HCT116 (cell line): Measurements from ENCODE around the gene RTN4RL2. TPM values are rescaled to one million over a fixed set of nuclear protein-coding genes. Genes with fewer than 3 reads are reported as not detected.

Source experiments
- ATAC-seq: fragments of 200-7000 bp; cut with Tn5 transposase; 2 replicates; pipeline ENCODE4 v1.9.1; 2020; ENCODE audit warnings: mild to moderate bottlenecking, moderate library complexity
- BruUV-seq: library from RNA; stranded (reverse); fragments of 400-500 nt; replicated peaks from 2 replicates; lab custom pipeline; 2021; lab: Mats Ljungman, UMichigan
- CTCF ChIA-PET: fragments of 300-600 bp; sonication (Branson Sonifier 250); formaldehyde crosslinking; loops from one replicate; lab custom pipeline; 2021; ENCODE audit warnings: antibody characterized with exemption; lab: Charles Lee
- POLR2A ChIA-PET: fragments of 300-600, 350-600 bp; sonication (Branson Sonifier 250); formaldehyde crosslinking; loops from one replicate; lab custom pipeline; 2021; ENCODE audit warnings: antibody characterized with exemption; lab: Charles Lee
- RAD21 ChIA-PET, 2 experiments: fragments of 300-600 bp; sonication (Branson Sonifier 250); formaldehyde crosslinking; loops; one replicate each; lab custom pipeline; 2023; ENCODE audit warnings: low total read pairs in 2 of 2; ENCODE audit not compliant: uncharacterized antibody in 2 of 2, unreplicated experiment in 2 of 2, low non-redundant PET in 1 of 2; lab: Charles Lee
- DNase-seq: peaks from one replicate; pipeline ENCODE4 v3.0.0-alpha.2; 2010; ENCODE audit warnings: low read depth, low spot score
- H2AFZ ChIP-seq: fragments of 200-600 bp; shearing (Covaris generic), sonication (generic); 2 replicates; pipeline ENCODE4 v1.6.1; 2017; ENCODE audit warnings: low read depth, mixed run types, mixed read lengths, antibody characterized with exemption, low read length; ENCODE audit not compliant: poor library complexity, severe bottlenecking
- H3K27ac ChIP-seq: 2 replicates; pipeline ENCODE4 v1.5.1; 2012; ENCODE audit warnings: low read depth, low read length
- H3K27me3 ChIP-seq: fragments of 200-600 bp; sonication (generic); 2 replicates; pipeline ENCODE4 v1.6.1; 2016; ENCODE audit warnings: mixed run types, low read length, mixed read lengths; ENCODE audit not compliant: insufficient read depth
- H3K36me3 ChIP-seq, 2 experiments: fragments of 200-500 bp in 1 of 2; fragments of 200-600 bp in 1 of 2; sonication (Bioruptor generic) in 1 of 2; sonication (generic) in 1 of 2; 2 replicates each; pipeline versions ENCODE4 v1.5.1 to v1.6.1; 2014 to 2016; ENCODE audit warnings: low read length in 2 of 2, inconsistent platforms in 1 of 2, mixed read lengths in 1 of 2, mixed run types in 1 of 2; ENCODE audit not compliant: insufficient read depth in 2 of 2, control insufficient read depth in 1 of 2
- H3K4me1 ChIP-seq, 2 experiments: fragments of 200-600 bp in 1 of 2; sonication (generic) in 1 of 2; 2 replicates each; pipeline versions ENCODE4 v1.5.1 to v1.6.1; 2012 to 2017; ENCODE audit warnings: low read length in 2 of 2, inconsistent platforms in 1 of 2, mild to moderate bottlenecking in 1 of 2, mixed read lengths in 1 of 2, mixed run types in 1 of 2, moderate library complexity in 1 of 2; ENCODE audit not compliant: insufficient read depth in 2 of 2, control insufficient read depth in 1 of 2
- H3K4me2 ChIP-seq: fragments of 200-600 bp; sonication (generic); 2 replicates; pipeline ENCODE4 v1.6.1; 2017; ENCODE audit warnings: mixed run types, low read length, mixed read lengths
- H3K4me3 ChIP-seq, 2 experiments: fragments of 200-600 bp in 1 of 2; sonication (generic) in 1 of 2; replicated peaks in 1 of 2; 2 replicates each; pipeline ENCODE4 v1.5.1; 2011 to 2016; ENCODE audit warnings: low read length in 2 of 2, control low read depth in 1 of 2, low read depth in 1 of 2, mild to moderate bottlenecking in 1 of 2, mixed read lengths in 1 of 2, mixed run types in 1 of 2
- H3K79me2 ChIP-seq: fragments of 200-600 bp; sonication (generic); 2 replicates; pipeline ENCODE4 v1.6.1; 2017; ENCODE audit warnings: mild to moderate bottlenecking, mixed run types, low read length, moderate library complexity, mixed read lengths; ENCODE audit not compliant: insufficient read depth
- H3K9ac ChIP-seq: fragments of 200-600 bp; sonication (generic); 2 replicates; pipeline ENCODE4 v1.6.1; 2016; ENCODE audit warnings: low read length, mixed read lengths
- H3K9me2 ChIP-seq: fragments of 200-600 bp; sonication (generic), shearing (Covaris generic); 2 replicates; pipeline ENCODE4 v1.6.1; 2017; ENCODE audit warnings: mixed run types, mild to moderate bottlenecking, moderate library complexity; ENCODE audit not compliant: insufficient read depth
- H3K9me3 ChIP-seq, 2 experiments: fragments of 200-500 bp in 1 of 2; fragments of 200-600 bp in 1 of 2; sonication (Bioruptor generic) in 1 of 2; sonication (generic) in 1 of 2; 2 replicates each; pipeline ENCODE4 v1.6.1; 2014 to 2017; ENCODE audit warnings: low read length in 2 of 2, mixed read lengths in 2 of 2, inconsistent platforms in 1 of 2, low read depth in 1 of 2, mild to moderate bottlenecking in 1 of 2, mixed run types in 1 of 2, moderate library complexity in 1 of 2; ENCODE audit not compliant: control insufficient read depth in 1 of 2, insufficient read depth in 1 of 2
- H4K20me1 ChIP-seq: fragments of 200-600 bp; sonication (generic), shearing (Covaris generic); 2 replicates; pipeline ENCODE4 v1.6.1; 2017; ENCODE audit warnings: mixed run types, mild to moderate bottlenecking, moderate library complexity; ENCODE audit not compliant: insufficient read depth
- ATF3 ChIP-seq: IDR thresholded peaks from 2 replicates; pipeline ENCODE4 v1.6.1; 2012
- EGR1 ChIP-seq: IDR thresholded peaks from 2 replicates; pipeline ENCODE4 v1.6.1; 2012; ENCODE audit warnings: low read depth
- EZH2phosphoT487 ChIP-seq: fragments of 200-600 bp; IDR thresholded peaks from 2 replicates; pipeline ENCODE4 v1.6.1; 2018; ENCODE audit warnings: antibody characterized with exemption, borderline replicate concordance
- FOSL1 ChIP-seq: IDR thresholded peaks from 2 replicates; pipeline ENCODE4 v1.6.1; 2012; ENCODE audit warnings: low read depth
- MAX ChIP-seq: IDR thresholded peaks from 2 replicates; pipeline ENCODE4 v1.6.1; 2012
- POLR2A ChIP-seq: IDR thresholded peaks from 2 replicates; pipeline ENCODE4 v1.7.0; 2011; ENCODE audit warnings: borderline replicate concordance; ENCODE audit not compliant: insufficient read depth, insufficient read length; ENCODE audit errors: extremely low read depth
- REST ChIP-seq: IDR thresholded peaks from 2 replicates; pipeline ENCODE4 v1.6.1; 2012; ENCODE audit warnings: low read depth
- ZFX ChIP-seq: fragments of 450-650 bp; IDR thresholded peaks from 2 replicates; pipeline ENCODE4 v1.6.1; 2017
- ZNF274 ChIP-seq: fragments of 200-500 bp; sonication (Bioruptor generic); IDR thresholded peaks from 2 replicates; pipeline ENCODE4 v1.6.1; 2014; ENCODE audit warnings: mild to moderate bottlenecking, low read depth, low read length, inconsistent platforms
- intact Hi-C: fragments of 100-400 bp; cut with micrococcal nuclease; formaldehyde crosslinking; loops from 2 replicates; pipeline ENCODE4 v1.10.0; 2022
- total RNA-seq: library from RNA; stranded (reverse); gene quantifications from one replicate; pipeline ENCODE4 v1.2.1, GENCODE V29; 2021; ENCODE audit not compliant: unreplicated experiment

Gene RTN4RL2
- total RNA-seq, 1 experiment from 2014 or later: 24.0 TPM

- H3K4me2 ChIP-seq: no peak overlapping the region
- TF ChIP-seq ZFX: no peak
- no peak for TF ChIP-seq EZH2phosphoT487
- TF ChIP-seq EGR1: no peak
- no peak for TF ChIP-seq POLR2A
- TF ChIP-seq ZNF274: no peak
- no peak for TF ChIP-seq FOSL1
- no peak for TF ChIP-seq ATF3
- no peak for TF ChIP-seq REST
- no peak for TF ChIP-seq MAX
- ChIA-PET POLR2A (no interaction called here), CTCF (no interaction called here), RAD21 (no interaction called here)
- no peaks in the 10 kb centered on the region for H3K36me3 ChIP-seq
- ATAC-seq (no peak), DNase-seq (no peak)
- no peaks in the 10 kb centered on the region for H3K9me2 ChIP-seq
- no TSS peak for BruUV-seq
- H3K4me1 ChIP-seq: peaks cover 7 to 17% of the 10 kb centered on the region in 2 experiments; a peak in 3 of 4 replicates
- no peak overlapping the region for H3K9ac ChIP-seq
- no peak overlapping the region for H3K27ac ChIP-seq
- H3K9me3 ChIP-seq: no peaks in the 10 kb centered on the region
- peaks cover 3% of the 10 kb centered on the region; the same call in 1 of the 2 replicates for H3K27me3 ChIP-seq
- intact Hi-C loops: no loop called here
- H3K79me2 ChIP-seq: no peaks in the 10 kb centered on the region
- no peak overlapping the region for H3K4me3 ChIP-seq
- no peak overlapping the region for H2AFZ ChIP-seq
- no peaks in the 10 kb centered on the region for H4K20me1 ChIP-seq
These were observed 6.7 kb upstream of the RTN4RL2 start for GRCh38 chr11:57453543-57454177.
